ENCODE measurements around the gene ZFP90.

The ZFP90 gene

GRCh38 chr16:68563631-68564381 lies 24.7 kb downstream of the ZFP90 start:
- TF ChIP-seq ZFX (IDR thresholded peaks at IDR 0.05) (no peak), CTCF (conservative IDR thresholded peaks at IDR 0.05) (no peak)
- no peak overlapping the region for H3K27ac ChIP-seq

DNA sequence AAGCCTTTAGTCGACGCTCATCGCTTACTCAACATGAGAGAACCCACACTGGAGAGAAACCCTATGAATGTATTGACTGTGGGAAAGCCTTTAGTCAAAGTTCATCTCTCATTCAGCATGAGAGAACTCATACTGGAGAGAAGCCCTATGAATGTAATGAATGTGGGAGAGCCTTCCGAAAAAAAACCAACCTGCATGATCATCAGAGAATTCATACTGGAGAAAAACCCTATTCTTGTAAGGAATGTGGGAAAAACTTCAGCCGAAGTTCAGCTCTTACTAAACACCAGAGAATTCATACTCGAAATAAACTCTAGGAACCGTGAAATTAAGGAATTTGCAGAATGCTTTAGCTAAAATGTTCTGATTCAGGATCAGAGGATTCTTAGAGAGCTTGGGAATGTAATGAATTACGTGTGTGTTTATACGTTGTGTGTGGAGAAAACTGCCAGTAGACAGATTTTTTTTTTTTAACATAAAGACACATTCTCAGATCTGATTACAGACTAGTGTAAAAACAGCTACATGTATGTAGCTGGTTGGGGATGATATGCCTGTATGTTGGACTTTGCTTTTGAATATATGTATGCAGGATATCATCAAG lies 25.4 kb downstream of the ZFP90 start:
- TF ChIP-seq ZFX (IDR thresholded peaks at IDR 0.05): no peak
- no peak for TF ChIP-seq CTCF (conservative IDR thresholded peaks at IDR 0.05)
- H3K27ac ChIP-seq: no peak overlapping the region

- TF ChIP-seq CTCF (conservative IDR thresholded peaks at IDR 0.05) (no peak), ZFX (IDR thresholded peaks at IDR 0.05) (no peak)
- no peak overlapping the region for H3K27ac ChIP-seq
Measured at GRCh38 chr16:68574479-68574878, 35.4 kb downstream of the ZFP90 start.

- TF ChIP-seq ZFX (IDR thresholded peaks at IDR 0.05) (no peak), CTCF (conservative IDR thresholded peaks at IDR 0.05) (no peak)
- no peak overlapping the region for H3K27ac ChIP-seq
Measured at GRCh38 chr16:68575082-68575481, 36.0 kb downstream of the ZFP90 start.

DNA sequence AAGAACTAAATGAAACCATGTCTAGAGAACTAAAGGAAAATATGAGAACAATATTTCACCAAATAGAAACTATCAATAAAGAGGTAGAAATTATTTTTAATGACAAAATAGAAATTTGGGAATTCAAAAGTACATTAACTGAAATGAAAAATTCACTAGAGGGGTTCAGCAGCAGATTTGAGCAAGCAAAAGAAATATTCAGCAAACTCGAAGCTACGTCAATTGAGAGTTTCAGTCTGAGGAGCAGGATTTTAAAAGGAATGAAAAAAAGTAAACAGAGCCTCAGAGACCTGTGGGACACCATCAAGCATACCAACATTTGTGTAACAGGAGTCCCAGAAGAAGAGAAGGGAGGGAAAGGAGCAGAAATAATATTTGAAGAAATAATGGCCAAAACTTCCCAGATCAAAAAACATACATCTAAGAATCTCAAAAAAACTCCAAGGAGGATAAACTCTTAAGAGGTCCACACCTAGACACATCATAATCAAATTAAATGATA lies 38.3 kb downstream of the ZFP90 start:
- no peak overlapping the region for H3K27ac ChIP-seq
- TF ChIP-seq CTCF (conservative IDR thresholded peaks at IDR 0.05): no peak
- no peak for TF ChIP-seq ZFX (IDR thresholded peaks at IDR 0.05)

DNA sequence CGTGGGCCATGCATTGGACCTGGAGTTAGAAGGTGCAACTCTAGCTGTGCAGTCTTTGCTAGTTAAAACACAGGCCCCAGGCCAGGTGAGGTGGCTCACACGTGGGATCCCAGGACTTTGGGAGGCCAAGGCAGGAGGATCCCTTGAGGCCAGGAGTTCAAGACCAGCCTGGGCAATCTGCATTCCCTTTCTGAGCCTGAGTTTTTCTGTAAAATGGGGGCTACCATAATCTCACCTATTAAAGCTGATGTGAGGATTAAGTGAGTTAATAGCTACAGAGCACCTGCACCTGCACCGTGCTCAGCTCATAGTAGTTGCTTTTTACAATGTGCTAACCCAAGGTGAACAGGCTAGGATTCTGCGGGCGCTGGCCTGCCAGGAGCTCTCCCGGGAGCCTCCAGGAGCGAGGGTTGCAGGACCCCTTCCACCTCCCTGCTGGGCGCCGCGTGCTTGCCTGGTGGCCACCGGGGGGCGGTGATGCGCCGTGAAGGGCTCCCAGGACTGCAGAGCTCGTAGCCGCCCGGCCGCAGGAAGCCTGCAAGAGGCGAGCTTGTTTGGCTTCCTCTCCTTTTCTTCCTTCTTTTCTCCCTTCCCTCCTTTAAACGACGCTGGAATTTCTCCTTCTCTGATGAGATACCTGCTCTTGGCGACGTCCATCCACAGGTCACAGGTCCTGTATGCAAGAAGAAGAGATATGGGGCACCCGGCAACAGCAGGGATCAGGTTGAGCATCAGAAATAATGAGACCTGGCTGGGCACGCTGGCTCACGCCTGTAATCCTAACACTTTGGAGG lies 51.3 kb downstream of the ZFP90 start:
- no peak overlapping the region for H3K27ac ChIP-seq
- TF ChIP-seq CTCF (conservative IDR thresholded peaks at IDR 0.05) (peak; percentile 93), ZFX (IDR thresholded peaks at IDR 0.05) (no peak)
